Lower lobe of right lung (tissue), 2 donors: ENCODE results near the gene PTGIS. TPM values are rescaled to one million over a fixed set of nuclear protein-coding genes. Genes with fewer than 3 reads are reported as not detected.

Experiments used
- ATAC-seq, 2 donors: fragments of 200-7000 bp; cut with Tn5 transposase; one replicate each; pipeline ENCODE4 v1.9.1; 2020 to 2022; ENCODE audit warnings: mild to moderate bottlenecking in 2 of 2, moderate library complexity in 2 of 2
- DNase-seq: peaks from one replicate; pipeline ENCODE4 v3.0.0-alpha.2; 2020
- H3K27ac ChIP-seq: fragments of 200-600 bp; one replicate; pipeline ENCODE4 v1.8.0; 2022
- H3K27me3 ChIP-seq: fragments of 200-600 bp; one replicate; pipeline ENCODE4 v1.8.0; 2022; ENCODE audit warnings: low read depth
- H3K36me3 ChIP-seq: fragments of 200-600 bp; one replicate; pipeline ENCODE4 v1.8.0; 2022; ENCODE audit warnings: mild to moderate bottlenecking
- H3K4me1 ChIP-seq: fragments of 200-600 bp; one replicate; pipeline ENCODE4 v1.8.0; 2022
- H3K4me3 ChIP-seq: fragments of 200-600 bp; one replicate; pipeline ENCODE4 v1.8.0; 2022; ENCODE audit warnings: mild to moderate bottlenecking
- H3K9me3 ChIP-seq: fragments of 200-600 bp; one replicate; pipeline ENCODE4 v1.8.0; 2022
- intact Hi-C: fragments of 100-400 bp; cut with DNase I; formaldehyde crosslinking; loops from one replicate; pipeline ENCODE4 v1.11.0; 2022
- total RNA-seq: library from RNA; stranded (reverse); fragmentation: NEBNext Ultra II Directional; extraction: Animal tissue kit (Norgen Biotek cat#: 25700); gene quantifications from one replicate; pipeline ENCODE4 v1.2.1, GENCODE V29; 2021
- TF ChIP-seq, protein P1 (sequence below): fragments of 200-600 bp; IDR thresholded peaks from one replicate; pipeline ENCODE4 v1.8.0; 2022; ENCODE audit warnings: antibody characterized with exemption, mild to moderate bottlenecking
- donor health status: DM: no; HTN: yes; CAD: no; lungs with severe emphysema.

The PTGIS gene
- total RNA-seq, 1 donor from 2014 or later: 41.2 TPM

DNA sequence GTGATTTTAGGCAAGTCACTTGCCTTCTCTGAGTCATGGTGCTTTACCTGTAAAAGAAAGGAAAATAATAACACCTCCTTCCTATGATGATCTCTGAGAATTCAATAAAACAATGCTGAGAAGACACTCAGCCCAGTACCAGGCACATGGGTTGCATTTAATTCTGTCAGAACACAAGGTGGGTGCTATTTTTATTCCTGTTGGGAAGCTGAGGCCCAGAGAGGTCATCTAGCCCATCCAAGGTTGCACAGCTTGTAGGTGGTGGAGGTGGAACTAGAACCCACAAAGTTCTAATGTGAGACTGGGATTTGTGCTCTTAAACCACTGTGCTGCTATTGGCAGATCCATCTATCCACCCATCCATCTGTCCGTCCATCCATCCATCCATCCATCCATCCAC, 39.6 kb upstream of the PTGIS start:
- Histone ChIP-seq H3K27ac (no peak overlapping the region), H3K9me3 (no peaks in the 10 kb centered on the region), H3K4me3 (no peak overlapping the region), H3K4me1 (peaks cover 18% of the 10 kb centered on the region), H3K27me3 (peaks cover 8% of the 10 kb centered on the region), H3K36me3 (no peaks in the 10 kb centered on the region)
- no peak for ATAC-seq
- TF ChIP-seq, protein P1, sequence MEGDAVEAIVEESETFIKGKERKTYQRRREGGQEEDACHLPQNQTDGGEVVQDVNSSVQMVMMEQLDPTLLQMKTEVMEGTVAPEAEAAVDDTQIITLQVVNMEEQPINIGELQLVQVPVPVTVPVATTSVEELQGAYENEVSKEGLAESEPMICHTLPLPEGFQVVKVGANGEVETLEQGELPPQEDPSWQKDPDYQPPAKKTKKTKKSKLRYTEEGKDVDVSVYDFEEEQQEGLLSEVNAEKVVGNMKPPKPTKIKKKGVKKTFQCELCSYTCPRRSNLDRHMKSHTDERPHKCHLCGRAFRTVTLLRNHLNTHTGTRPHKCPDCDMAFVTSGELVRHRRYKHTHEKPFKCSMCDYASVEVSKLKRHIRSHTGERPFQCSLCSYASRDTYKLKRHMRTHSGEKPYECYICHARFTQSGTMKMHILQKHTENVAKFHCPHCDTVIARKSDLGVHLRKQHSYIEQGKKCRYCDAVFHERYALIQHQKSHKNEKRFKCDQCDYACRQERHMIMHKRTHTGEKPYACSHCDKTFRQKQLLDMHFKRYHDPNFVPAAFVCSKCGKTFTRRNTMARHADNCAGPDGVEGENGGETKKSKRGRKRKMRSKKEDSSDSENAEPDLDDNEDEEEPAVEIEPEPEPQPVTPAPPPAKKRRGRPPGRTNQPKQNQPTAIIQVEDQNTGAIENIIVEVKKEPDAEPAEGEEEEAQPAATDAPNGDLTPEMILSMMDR: no peak
- intact Hi-C loops: loop anchor here (10.0 kb wide), 1 partner anchor 63 kb away; no protein-coding TSS in a partner anchor
- no peak for DNase-seq

DNA sequence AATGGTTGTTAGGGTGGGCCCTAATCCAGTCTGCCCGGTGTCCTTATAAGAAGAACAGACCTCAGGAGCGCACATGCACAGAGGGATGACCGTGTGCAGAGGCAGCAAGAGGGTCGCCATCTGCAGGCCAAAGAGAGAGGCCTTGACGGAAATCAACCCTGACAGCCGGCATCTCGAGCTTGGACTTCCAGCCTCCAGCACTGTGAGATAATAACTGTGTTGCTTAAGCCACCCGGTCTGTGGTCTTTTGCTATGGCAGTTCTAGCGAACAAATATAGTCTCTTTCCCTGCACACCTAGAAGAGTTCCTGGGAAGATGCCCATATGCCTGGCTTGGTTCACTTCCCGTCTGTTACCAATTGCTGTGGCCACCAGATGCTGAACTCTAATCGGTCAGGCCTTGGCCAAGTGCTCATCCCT, 35.3 kb upstream of the PTGIS start:
- intact Hi-C loops: loop anchor here (10.0 kb wide), 1 partner anchor 58 kb away; no protein-coding TSS in a partner anchor
- TF ChIP-seq, protein P1: peak; percentile 11
- no peak for DNase-seq
- Histone ChIP-seq H3K4me1 (no peaks in the 10 kb centered on the region), H3K4me3 (no peak overlapping the region), H3K27me3 (peaks cover 3% of the 10 kb centered on the region), H3K27ac (no peak overlapping the region), H3K36me3 (no peaks in the 10 kb centered on the region), H3K9me3 (no peaks in the 10 kb centered on the region)
- ATAC-seq: peak in 1 of 2 donors; percentile 38

DNA sequence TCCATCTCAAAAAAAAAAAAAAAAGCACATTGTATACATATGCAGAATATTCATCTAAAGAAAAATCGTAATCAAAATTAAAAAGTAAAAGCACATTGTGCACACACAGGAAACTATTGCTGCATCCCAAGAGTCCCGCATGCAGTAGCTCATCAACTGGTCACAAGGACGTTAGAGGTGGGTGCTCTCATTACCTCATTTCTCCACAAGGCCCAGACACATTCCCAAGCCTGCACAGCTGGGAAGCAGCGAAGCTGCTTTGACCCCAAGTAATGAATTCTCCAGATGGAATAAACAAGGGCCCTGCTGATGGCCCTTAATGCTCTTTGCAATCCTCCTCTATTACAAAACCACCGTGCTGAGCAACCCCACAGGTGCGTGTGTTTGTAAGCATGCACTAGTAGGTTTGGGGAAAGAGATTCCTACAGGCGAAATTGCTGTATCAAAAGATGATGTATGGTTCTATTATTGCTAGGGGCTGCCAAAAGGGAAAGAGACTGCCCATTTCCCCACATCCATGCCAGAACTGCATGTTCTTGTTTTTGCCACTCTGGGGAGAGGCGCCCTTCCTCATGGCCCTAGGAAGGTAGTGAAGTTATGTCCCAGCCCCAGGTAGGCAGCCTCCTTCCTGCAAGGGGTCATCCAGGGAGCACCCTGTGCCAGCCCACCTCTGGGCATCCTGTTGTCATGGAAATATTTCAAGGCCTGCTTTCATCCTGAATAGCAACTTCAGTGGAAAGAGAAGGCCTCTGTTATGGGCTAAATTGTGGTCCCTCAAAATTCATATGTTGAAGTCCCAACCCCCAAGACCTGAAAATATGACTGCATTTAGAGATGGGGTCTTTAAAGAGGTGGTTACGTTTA, 34.6 kb upstream of the PTGIS start:
- intact Hi-C loops: loop anchor here (10.0 kb wide), 1 partner anchor 58 kb away; no protein-coding TSS in a partner anchor
- H3K4me3 ChIP-seq: no peak overlapping the region

DNA sequence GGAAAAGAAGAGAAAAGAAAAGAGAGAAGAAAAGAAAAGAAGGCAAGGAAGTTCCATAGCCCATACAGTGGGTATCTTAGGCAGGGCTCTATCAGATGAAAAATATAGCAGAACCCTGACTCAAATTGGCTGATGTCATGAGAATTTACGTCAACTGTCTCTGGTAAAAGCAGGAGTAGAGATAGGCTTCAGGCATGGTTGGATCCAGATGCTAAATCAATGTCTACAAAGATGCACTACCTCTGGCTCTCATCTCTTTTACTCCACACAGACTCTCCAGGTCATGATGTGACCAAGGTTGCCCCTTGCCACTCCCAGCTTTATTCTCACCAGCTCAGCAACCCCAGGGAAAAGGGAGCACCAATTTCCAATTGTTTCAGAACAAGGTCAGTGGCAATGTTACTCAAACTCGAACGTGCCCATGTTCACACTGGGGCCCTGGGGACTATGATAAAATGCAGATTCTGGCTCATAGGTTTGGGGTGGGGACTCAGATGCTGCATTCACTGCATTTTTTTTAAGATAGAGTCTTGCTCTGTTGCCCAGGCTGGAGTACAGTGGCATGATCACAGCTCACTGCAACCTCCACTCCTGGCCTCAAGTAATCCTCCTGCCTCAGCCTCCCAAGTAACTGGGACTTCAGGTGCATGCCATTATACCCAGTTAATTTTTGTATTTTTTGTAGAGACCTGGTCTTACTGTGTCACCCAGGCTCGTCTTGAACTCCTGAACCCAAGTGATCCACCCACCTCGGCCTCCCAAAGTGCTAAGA, 33.4 kb upstream of the PTGIS start:
- no peak overlapping the region for H3K27ac ChIP-seq
- no peak overlapping the region for H3K4me3 ChIP-seq
- H3K4me1 ChIP-seq: peaks cover 8% of the 10 kb centered on the region
- no peaks in the 10 kb centered on the region for H3K9me3 ChIP-seq
- no peaks in the 10 kb centered on the region for H3K27me3 ChIP-seq
- no peaks in the 10 kb centered on the region for H3K36me3 ChIP-seq
- ATAC-seq (no peak), DNase-seq (peak; percentile 3)
- intact Hi-C loops: loop anchor here (10.0 kb wide), 1 partner anchor 57 kb away; no protein-coding TSS in a partner anchor
- TF ChIP-seq, protein P1: no peak

More for the DNA sequence above, 34.6 kb upstream of the PTGIS start:
- Histone ChIP-seq H3K27ac (no peak overlapping the region), H3K36me3 (no peaks in the 10 kb centered on the region), H3K4me1 (no peaks in the 10 kb centered on the region), H3K9me3 (no peaks in the 10 kb centered on the region), H3K27me3 (no peaks in the 10 kb centered on the region)
- peak in 1 of 2 donors; percentile 26 for ATAC-seq
- no peak for DNase-seq
- TF ChIP-seq, protein P1: no peak

- no peak overlapping the region for H3K4me3 ChIP-seq
- peaks cover 22% of the 10 kb centered on the region for H3K4me1 ChIP-seq
- DNase-seq (no peak), ATAC-seq (no peak)
- H3K27me3 ChIP-seq: no peaks in the 10 kb centered on the region
- TF ChIP-seq, protein P1: no peak
- intact Hi-C loops: loop anchor here (10.0 kb wide), 1 partner anchor 55 kb away; no protein-coding TSS in a partner anchor
- no peaks in the 10 kb centered on the region for H3K36me3 ChIP-seq
- H3K9me3 ChIP-seq: no peaks in the 10 kb centered on the region
- H3K27ac ChIP-seq: no peak overlapping the region
These were observed 31.8 kb upstream of the PTGIS start for GRCh38 chr20:49599746-49600113.
